ENCODE measurements around the gene WDHD1.

DNA sequence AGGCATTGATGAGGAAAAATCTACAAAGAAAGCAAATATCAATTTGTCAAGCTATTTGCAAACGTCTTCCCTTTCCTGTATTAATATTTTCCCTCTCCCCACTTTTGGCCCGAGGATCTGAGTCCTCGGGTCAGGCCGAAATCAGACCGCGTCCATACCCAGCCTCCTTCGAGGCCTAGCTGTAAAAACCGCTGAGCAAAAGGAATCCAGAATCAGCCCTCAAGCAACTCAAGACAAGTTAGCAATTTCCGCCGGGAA is 24.2 kb upstream of the WDHD1 start:
- TF ChIP-seq, protein P1, sequence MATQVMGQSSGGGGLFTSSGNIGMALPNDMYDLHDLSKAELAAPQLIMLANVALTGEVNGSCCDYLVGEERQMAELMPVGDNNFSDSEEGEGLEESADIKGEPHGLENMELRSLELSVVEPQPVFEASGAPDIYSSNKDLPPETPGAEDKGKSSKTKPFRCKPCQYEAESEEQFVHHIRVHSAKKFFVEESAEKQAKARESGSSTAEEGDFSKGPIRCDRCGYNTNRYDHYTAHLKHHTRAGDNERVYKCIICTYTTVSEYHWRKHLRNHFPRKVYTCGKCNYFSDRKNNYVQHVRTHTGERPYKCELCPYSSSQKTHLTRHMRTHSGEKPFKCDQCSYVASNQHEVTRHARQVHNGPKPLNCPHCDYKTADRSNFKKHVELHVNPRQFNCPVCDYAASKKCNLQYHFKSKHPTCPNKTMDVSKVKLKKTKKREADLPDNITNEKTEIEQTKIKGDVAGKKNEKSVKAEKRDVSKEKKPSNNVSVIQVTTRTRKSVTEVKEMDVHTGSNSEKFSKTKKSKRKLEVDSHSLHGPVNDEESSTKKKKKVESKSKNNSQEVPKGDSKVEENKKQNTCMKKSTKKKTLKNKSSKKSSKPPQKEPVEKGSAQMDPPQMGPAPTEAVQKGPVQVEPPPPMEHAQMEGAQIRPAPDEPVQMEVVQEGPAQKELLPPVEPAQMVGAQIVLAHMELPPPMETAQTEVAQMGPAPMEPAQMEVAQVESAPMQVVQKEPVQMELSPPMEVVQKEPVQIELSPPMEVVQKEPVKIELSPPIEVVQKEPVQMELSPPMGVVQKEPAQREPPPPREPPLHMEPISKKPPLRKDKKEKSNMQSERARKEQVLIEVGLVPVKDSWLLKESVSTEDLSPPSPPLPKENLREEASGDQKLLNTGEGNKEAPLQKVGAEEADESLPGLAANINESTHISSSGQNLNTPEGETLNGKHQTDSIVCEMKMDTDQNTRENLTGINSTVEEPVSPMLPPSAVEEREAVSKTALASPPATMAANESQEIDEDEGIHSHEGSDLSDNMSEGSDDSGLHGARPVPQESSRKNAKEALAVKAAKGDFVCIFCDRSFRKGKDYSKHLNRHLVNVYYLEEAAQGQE (IDR thresholded peaks at IDR 0.05; ENCODE audit: insufficient read depth in 1 of 2, low read depth in 2 of 2, low read length in 2 of 2) = no peak
- TF ChIP-seq TAF1 (IDR thresholded peaks at IDR 0.05; ENCODE audit: borderline replicate concordance, insufficient read depth, low read length) (no peak), POLR2AphosphoS5 (IDR thresholded peaks at IDR 0.05; ENCODE audit: low read depth, low read length) (no peak), SIN3A (IDR thresholded peaks at IDR 0.05; ENCODE audit: borderline replicate concordance, insufficient read depth, low read length) (no peak), FOXP2 (optimal IDR thresholded peaks at IDR 0.05; ENCODE audit: borderline replicate concordance, extremely low read depth, extremely low read length, insufficient read depth) (no peak)
